Cardiac muscle cell (in vitro differentiated cells and primary cell): ENCODE results near the gene FETUB. TPM values are rescaled to one million over a fixed set of nuclear protein-coding genes. Genes with fewer than 3 reads are reported as not detected.

Experiments used
- DNase-seq, 2 donors: peaks; one replicate each; pipeline versions ENCODE4 v3.0.0 to v3.0.0-alpha.2; 2010 to 2017; ENCODE audit warnings: low read depth in 1 of 2, low spot score in 1 of 2
- H3K27ac ChIP-seq: fragments of 200-600 bp; sonication (generic); 2 replicates; pipeline ENCODE4 v1.5.1; 2016
- H3K27me3 ChIP-seq: fragments of 200-600 bp; sonication (generic); 2 replicates; pipeline ENCODE4 v1.6.0; 2016; ENCODE audit warnings: control low read depth
- H3K36me3 ChIP-seq: fragments of 200-600 bp; sonication (generic); 2 replicates; pipeline ENCODE4 v1.5.1; 2016; ENCODE audit warnings: control low read depth
- H3K4me1 ChIP-seq: fragments of 200-600 bp; sonication (generic); 2 replicates; pipeline ENCODE4 v1.8.1; 2017; ENCODE audit warnings: low read depth, mild to moderate bottlenecking, mixed run types
- H3K4me3 ChIP-seq: fragments of 200-600 bp; sonication (generic); 2 replicates; pipeline ENCODE4 v1.5.1; 2016; ENCODE audit warnings: mild to moderate bottlenecking
- H3K9me3 ChIP-seq: fragments of 200-600 bp; sonication (generic); 2 replicates; pipeline ENCODE4 v1.5.1; 2017; ENCODE audit warnings: low read depth, mild to moderate bottlenecking, control low read depth
- polyA plus RNA-seq: library from polyadenylated mRNA; unstranded; fragments of >200 nt; fragmentation: Nextera tagmentation; extraction: Ambion mirVana; gene quantifications from 2 replicates; pipeline ENCODE4 v1.2.1, GENCODE V29; 2016
- total RNA-seq: library from RNA; depleted of rRNA; stranded (reverse); fragments of >200 nt; gene quantifications from 2 replicates; pipeline ENCODE4 v1.2.3, GENCODE V29; 2016
- TF ChIP-seq, protein P1 (sequence below): IDR thresholded peaks from 2 replicates; pipeline ENCODE4 v1.5.1; 2012; ENCODE audit warnings: low read depth, mild to moderate bottlenecking, low read length

Gene FETUB, protein sequence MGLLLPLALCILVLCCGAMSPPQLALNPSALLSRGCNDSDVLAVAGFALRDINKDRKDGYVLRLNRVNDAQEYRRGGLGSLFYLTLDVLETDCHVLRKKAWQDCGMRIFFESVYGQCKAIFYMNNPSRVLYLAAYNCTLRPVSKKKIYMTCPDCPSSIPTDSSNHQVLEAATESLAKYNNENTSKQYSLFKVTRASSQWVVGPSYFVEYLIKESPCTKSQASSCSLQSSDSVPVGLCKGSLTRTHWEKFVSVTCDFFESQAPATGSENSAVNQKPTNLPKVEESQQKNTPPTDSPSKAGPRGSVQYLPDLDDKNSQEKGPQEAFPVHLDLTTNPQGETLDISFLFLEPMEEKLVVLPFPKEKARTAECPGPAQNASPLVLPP
- total RNA-seq: not detected in 2 replicates
- not detected in 2 replicates for polyA plus RNA-seq

GRCh38 chr3:186639778-186640472 is at the start of gene FETUB:
Gene FETUB (plus strand): TSS chr3:186640399. CDS start chr3:186640461, 62 bp downstream.
- Histone ChIP-seq H3K4me1 (no peaks in the 10 kb centered on the region), H3K4me3 (no peak within 1 kb of the TSS), H3K27me3 (no peaks in the 10 kb centered on the region), H3K27ac (no peak within 1 kb of the TSS), H3K36me3 (no peaks in the 10 kb centered on the region), H3K9me3 (no peaks in the 10 kb centered on the region)
- TF ChIP-seq, protein P1, sequence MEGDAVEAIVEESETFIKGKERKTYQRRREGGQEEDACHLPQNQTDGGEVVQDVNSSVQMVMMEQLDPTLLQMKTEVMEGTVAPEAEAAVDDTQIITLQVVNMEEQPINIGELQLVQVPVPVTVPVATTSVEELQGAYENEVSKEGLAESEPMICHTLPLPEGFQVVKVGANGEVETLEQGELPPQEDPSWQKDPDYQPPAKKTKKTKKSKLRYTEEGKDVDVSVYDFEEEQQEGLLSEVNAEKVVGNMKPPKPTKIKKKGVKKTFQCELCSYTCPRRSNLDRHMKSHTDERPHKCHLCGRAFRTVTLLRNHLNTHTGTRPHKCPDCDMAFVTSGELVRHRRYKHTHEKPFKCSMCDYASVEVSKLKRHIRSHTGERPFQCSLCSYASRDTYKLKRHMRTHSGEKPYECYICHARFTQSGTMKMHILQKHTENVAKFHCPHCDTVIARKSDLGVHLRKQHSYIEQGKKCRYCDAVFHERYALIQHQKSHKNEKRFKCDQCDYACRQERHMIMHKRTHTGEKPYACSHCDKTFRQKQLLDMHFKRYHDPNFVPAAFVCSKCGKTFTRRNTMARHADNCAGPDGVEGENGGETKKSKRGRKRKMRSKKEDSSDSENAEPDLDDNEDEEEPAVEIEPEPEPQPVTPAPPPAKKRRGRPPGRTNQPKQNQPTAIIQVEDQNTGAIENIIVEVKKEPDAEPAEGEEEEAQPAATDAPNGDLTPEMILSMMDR: no peak
- DNase-seq: no peak

GRCh38 chr3:186590580-186591295 is 49.5 kb upstream of the FETUB start:
- no peak overlapping the region for H3K4me3 ChIP-seq
- TF ChIP-seq, protein P1: no peak
- H3K27ac ChIP-seq: no peak overlapping the region
- peaks cover 4% of the 10 kb centered on the region for H3K36me3 ChIP-seq
- H3K4me1 ChIP-seq: no peaks in the 10 kb centered on the region
- DNase-seq: peak in 1 of 2 donors; percentile 15
- no peaks in the 10 kb centered on the region for H3K27me3 ChIP-seq
- no peaks in the 10 kb centered on the region for H3K9me3 ChIP-seq

GRCh38 chr3:186592682-186593081 is 47.5 kb upstream of the FETUB start:
- TF ChIP-seq, protein P1: no peak
- H3K27me3 ChIP-seq: no peaks in the 10 kb centered on the region
- no peaks in the 10 kb centered on the region for H3K36me3 ChIP-seq
- no peak overlapping the region for H3K27ac ChIP-seq
- DNase-seq: no peak
- no peaks in the 10 kb centered on the region for H3K9me3 ChIP-seq
- no peaks in the 10 kb centered on the region for H3K4me1 ChIP-seq
- H3K4me3 ChIP-seq: no peak overlapping the region

GRCh38 chr3:186593862-186594261 is 46.3 kb upstream of the FETUB start:
- H3K4me3 ChIP-seq: no peak overlapping the region
- H3K4me1 ChIP-seq: no peaks in the 10 kb centered on the region
- H3K27me3 ChIP-seq: no peaks in the 10 kb centered on the region
- H3K27ac ChIP-seq: no peak overlapping the region
- H3K9me3 ChIP-seq: no peaks in the 10 kb centered on the region
- no peaks in the 10 kb centered on the region for H3K36me3 ChIP-seq
- TF ChIP-seq, protein P1: no peak
- no peak for DNase-seq

- Histone ChIP-seq H3K9me3 (no peaks in the 10 kb centered on the region), H3K36me3 (no peaks in the 10 kb centered on the region), H3K27me3 (no peaks in the 10 kb centered on the region), H3K4me1 (no peaks in the 10 kb centered on the region), H3K27ac (no peak overlapping the region), H3K4me3 (no peak overlapping the region)
- DNase-seq: no peak
- TF ChIP-seq, protein P1: no peak
Observed at GRCh38 chr3:186594591-186595113, 45.5 kb upstream of the FETUB start.
